GM18870 (cell line): Measurements from ENCODE around the gene CYFIP2.

Experiments used
- ATAC-seq: cut with Tn5 transposase; IDR thresholded peaks from one replicate; pipeline ENCODE4 v1.9.1; 2021; ENCODE audit warnings: moderate library complexity; ENCODE audit not compliant: unreplicated experiment

CYFIP2 gene

DNA sequence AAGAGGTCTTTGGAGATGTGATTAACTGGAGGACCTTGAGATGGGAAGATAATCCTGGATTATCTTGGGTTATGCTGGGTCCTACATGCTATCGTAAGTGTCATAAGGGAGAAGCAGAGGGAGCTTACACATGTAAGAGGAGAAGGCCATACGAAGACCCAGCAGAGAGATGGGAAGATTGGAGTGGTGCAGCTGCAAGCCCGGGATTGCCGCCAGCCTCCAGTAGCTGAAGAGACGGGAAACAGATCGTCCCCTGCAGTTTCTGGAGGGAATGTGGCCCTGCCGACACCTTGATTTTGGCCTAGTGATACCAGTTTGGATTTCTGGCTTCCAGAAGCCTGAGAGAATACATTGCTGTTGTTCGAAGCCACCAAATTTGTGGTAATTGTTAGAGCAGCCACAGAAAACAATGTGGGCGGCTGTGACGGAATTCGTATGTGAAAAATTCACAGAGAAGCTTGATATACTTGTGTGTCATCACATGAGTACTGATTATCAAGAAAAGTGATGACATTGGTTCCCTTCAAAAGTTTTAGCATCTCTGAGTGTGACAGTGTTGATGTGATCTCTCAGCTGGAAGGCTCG, 86.9 kb downstream of the CYFIP2 start:
- ATAC-seq = no peak

DNA sequence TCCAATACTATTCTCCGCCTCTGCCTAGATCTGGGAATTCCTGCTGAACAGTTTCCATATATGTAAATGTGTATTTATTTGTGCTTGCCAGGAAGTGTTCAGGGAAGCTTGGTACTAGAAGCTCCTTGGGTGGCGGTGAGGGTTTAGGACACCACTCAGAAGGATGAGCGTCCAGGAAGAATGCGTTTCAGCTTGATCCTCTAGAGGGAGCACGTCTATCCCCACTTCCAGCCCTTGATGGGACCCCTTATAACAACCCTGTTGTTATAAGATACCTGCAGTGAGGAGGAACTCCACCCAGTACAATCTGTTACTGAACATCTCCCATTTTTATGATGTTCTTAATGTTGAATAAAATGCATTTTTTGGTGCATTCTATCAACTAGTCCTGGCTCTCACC, 88.9 kb downstream of the CYFIP2 start:
- no peak for ATAC-seq

- ATAC-seq = no peak
Observed at GRCh38 chr5:157356576-157356975, 90.7 kb downstream of the CYFIP2 start.

DNA sequence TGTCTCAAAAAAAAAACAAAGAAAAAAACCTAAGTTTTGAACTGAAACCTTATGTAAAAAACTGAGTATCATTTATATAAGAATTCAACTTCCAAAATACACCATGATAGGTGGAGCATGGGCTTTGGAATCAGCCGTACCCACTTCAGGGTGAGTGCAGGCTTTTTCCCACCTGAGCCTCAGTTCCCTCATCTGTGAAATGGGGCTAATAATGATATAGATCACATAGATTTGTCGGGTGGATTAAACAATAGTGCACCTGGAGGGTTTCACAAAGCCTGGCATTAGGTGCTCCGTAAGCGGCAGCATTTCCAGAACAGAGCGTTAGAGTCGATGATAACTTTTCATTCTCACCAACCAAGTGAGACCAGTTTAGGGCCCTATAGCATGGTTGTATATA, 91.9 kb downstream of the CYFIP2 start:
- ATAC-seq = no peak

- no peak for ATAC-seq
Observed at GRCh38 chr5:157358871-157359270, 92.9 kb downstream of the CYFIP2 start.

DNA sequence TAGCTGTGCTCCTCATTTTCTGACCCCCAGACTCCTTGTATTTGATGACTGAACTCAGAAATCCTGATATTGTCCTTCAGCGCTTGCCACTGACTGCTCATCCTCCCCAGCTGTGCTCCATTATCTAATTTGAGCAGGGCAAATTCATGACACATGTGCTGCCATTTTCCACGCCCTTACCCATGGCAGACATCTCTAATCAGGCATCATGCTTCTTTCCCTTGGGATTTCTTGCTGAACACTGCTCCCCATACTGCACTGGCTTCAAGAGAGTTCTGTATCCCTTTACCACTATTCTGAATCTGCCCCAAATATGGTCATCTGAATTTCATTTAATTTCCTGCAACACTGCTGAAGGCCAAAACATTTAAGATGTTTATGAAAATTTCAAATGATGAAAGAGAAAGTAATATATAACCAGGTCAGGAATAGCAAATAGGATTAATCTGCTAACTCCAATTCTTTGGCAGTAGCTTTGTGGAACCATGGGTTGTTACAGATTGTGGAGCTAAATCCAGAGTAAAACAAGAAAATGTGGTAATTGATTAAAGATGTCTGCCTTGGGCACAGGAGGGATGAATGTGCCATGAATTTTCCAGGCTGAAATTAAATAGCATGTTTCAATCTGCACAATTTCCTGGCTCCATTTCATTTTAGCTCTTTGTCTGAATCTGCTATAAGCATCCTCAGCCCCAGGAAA, 93.6 kb downstream of the CYFIP2 start:
- ATAC-seq = no peak

- ATAC-seq = no peak
Observed at GRCh38 chr5:157362012-157362411, 96.1 kb downstream of the CYFIP2 start.

DNA sequence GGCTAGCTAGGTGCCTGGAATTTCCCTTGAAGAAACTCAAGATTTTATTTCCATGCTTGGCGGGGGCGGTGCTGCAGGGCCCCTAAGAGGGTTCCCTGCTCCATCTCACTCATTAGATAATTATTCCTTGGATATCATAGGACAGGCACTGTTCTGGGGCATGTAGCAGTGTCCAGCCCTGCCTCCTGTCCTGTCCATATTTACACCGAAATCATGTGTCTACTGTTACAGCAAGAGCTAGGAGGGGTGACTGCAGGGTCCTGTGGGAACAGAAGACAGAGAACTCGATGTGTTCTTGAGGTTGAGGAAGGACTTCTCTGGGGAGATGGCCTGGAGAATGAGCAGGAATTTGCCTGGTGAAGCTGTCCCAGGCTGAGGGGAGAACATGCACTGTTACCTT, 96.6 kb downstream of the CYFIP2 start:
- ATAC-seq = no peak

GRCh38 chr5:157362982-157363381, 97.1 kb downstream of the CYFIP2 start:
- ATAC-seq = no peak

DNA sequence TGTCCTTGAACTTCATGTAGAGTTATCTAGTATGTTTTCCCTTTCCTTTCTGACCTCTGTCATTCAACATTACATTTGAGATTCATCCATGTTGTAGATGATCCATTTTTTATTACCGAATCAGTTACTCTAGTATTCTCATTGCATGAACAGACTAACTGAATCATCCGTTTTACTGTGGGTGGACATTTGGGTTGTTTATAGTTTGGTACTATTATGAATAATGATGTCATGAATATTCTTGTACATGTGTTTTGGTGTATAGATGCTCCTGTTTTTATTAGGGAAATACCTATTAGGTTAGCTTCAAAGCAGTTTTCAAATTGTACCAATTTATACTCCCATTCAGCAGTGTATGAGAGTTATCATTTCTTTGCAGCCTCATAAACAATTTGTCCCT, 99.8 kb downstream of the CYFIP2 start:
- ATAC-seq = no peak

DNA sequence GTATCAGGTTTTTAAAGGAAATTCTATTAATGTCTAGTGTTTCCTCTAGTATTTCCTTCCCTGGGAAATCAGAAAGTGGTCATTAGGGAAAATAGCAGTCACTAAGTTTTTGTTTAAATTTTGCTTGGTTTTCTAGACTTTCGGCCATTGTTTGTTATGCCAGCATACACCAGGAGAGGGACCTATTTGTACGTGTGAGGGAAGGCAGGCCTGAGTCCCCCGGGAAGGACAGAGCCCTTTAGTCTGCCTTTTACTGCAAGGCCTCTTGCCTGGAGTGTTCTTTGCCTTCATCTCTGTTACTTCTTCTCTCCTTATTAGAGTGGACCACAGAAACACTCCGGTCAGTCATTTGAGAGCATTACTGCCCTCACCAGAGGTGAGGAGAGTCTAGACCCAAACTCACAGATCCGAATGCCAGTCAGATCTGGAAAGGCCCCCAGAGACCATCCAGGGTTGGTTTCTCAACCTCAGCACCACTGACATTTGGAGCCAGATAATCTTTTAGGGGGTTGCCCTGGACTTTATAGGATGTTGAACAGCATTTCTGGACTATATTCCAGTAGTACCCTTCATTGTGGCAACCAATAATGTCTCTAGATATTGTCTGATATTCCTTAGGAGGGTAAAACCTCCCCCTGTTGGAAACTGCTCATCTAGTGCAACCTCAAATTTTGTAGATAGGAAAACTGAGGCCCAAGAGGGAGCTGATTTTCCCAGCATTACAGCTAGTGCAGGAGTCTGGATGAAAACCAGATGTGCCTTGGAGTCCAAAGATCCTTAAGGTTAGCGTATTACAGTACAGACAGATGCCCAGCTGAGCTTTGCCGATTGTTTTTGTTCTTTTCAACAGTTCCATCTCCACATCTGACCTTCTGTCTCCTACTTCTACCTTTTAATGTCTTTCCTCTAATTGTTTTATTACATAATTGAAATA, 101.1 kb downstream of the CYFIP2 start:
- ATAC-seq = no peak

DNA sequence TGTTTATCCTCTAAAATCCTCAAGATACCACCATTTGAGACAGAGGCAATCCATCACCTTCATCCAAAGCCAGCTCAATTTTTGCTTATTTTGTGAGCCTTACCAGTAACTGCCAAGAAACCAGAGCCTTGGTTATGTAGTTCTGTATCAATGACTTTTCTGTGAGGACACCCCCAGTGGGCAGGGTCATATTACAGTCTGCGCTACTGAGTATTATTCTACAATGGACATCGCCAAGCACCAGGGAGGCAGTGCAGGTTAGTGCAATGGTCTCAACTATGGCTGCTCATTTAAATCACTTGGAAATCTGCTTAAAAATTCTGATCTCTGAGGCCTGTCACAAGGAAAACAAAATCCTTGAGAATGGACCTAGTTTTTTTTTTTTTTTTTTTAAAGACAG, 103.6 kb downstream of the CYFIP2 start:
- ATAC-seq = no peak

DNA sequence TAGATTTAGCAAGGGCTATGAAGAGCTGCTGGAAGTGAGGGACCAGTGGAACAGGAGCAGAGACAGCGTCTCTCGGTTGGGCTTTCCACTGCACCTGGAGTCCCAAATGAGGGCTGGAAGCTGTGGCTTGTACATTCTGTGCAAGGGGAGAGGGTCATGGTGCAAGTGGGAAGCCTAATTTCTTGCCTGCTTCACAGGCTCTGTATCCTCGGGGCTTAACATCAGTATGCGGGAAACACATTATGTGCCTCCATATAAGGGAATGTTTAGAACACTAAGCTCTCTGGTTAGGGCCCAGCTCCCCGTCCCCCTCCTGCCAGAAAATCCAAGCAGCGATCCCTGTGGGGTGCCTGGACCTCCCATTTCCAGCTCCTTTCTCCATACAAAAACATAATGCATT, 105.0 kb downstream of the CYFIP2 start:
- no peak for ATAC-seq

DNA sequence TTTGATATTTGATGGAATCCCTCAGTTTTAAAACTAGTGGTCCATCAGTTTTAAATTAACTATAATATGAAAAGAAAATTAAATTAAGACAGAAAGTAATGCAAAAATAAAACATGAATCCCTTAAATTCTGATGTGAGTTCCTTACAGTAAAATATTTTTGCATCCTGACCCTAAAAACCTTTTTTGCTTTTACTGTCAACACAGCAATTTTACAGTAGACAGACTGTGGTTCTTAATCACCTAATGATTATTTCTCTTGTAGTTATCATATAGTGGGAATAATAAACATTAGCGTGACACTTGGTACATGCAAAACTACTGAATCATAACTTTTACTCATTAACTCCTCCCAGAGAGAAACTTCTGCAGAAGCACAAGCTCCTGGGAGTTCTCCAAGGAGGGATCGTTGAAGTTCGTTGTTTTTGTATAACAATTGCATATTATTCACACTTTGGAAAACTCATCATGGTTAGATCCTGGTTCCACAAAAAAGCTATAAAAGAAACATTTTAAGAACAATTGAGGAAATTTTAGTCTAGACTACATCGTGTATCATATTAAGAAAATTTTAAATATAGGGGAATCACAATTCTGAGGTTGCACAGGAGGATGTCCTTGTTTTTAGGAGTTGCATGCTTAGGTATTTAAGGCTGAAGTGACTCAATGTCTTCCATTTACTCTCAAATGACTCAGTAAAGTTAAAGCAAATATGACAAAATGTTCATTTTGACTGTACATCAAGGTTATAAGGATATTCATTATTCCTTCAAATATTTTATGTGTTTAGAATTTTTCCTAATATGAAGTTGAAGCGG, 105.9 kb downstream of the CYFIP2 start:
- ATAC-seq = no peak

GRCh38 chr5:157372472-157372822, 106.5 kb downstream of the CYFIP2 start:
- ATAC-seq = no peak

DNA sequence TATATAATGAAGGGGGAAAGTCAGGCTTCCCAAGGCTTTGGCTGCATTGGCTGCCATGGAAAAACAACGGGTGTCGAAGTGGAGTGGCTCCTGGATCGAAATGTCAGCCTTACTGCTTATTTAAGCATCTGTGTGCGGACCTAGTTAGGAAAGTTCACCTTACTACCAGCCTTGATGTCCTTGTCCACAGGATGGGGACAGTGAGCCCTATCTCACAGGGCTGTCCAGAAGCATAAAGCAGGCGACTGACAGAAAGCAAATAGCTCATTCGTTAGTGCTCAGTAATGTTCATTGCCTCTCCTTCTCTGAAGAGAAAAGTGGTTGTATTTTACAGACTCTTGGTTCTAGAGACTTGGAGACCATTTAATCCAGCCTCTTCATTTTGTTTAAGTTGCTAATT, 112.6 kb downstream of the CYFIP2 start:
- ATAC-seq = no peak

- no peak for ATAC-seq
Observed at GRCh38 chr5:157379983-157380382, 114.1 kb downstream of the CYFIP2 start.

- no peak for ATAC-seq
Observed at GRCh38 chr5:157381746-157382145, 115.8 kb downstream of the CYFIP2 start.

DNA sequence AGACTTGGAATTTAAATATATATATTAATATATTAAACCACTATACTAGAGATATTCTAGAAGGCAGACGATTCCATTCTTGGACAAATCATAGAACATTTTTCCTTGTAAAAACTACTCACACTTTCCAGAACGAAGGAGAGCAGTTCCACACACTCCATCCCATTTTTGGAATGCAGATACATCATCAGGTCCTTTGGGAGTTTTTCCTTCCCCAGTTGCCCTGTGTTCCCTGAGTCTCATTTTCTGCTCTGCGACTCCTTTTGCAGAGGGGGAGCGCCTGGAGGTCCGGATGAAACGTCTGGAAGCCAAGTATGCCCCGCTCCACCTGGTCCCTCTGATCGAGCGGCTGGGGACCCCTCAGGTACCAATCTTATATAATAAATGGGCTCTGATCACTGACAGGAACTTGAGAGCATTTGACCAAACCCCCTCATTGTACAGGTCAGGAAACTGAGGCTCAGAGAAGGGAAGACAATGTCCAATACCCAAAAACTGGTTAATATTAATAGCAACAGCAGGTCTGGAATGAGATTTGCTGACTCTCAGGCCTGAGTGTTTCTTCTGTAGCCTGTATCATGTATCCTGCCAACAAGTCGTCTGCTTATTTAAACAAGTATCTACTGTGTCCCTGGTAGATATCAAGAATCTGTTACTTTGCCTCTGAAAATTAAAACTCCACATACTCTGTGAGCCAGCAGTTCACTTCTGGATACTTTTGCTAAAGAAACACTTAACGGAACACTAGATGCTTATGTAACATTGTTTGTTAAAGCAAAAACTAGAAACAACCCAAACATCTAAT, 117.3 kb downstream of the CYFIP2 start:
- no peak for ATAC-seq

- ATAC-seq = no peak
Observed at GRCh38 chr5:157384971-157385709, 119.2 kb downstream of the CYFIP2 start.
